Stimulated activated CD8-positive, alpha-beta memory T cell treated with anti-CD3 and anti-CD28 coated beads, Interleukin-12 subunit alpha, Interleukin-12 subunit beta, amount 100 ng/mL, for 4 hours (primary cell): ENCODE measurements around the gene COL11A2.

Experiments used
- DNase-seq: peaks from one replicate; pipeline ENCODE4 v3.0.0-alpha.2; 2020; ENCODE audit warnings: low read depth

COL11A2 gene

DNA sequence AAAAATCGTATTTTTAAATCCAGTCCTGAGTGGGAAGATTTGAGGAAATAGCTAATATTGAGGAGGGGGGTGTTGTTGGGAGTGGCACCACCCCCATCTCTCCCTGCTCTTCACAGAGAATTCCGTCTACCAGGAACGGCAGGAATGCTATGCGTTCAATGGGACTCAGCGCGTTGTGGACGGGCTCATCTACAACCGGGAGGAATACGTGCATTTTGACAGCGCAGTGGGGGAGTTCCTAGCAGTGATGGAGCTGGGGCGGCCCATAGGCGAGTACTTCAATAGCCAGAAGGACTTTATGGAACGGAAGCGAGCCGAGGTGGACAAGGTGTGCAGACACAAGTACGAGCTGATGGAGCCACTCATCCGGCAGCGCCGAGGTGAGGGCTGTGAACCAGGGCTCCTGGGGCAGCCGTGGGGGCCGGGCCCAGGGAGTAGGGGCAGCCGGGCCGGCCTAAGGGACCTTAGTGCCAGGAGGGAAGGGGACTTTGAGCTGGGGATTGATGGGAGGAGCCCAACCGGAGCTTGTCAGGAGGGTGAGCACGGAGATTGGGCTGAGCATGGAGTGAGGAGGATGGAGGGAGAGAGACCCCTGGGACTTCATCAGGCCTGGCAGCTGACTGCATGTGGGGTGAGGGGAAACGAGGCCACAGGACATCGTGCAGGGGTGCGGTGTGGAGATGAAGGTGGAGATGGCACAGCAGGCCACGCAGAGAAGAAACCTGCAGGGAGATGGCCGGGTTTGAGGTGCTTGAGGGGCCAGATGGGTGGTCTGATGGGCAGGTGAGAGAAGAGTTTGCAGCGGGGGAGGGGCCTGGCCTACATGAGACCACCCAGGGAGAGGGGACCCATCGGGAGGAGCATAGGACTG, 75.2 kb downstream of the COL11A2 start:
- DNase-seq: no peak

DNA sequence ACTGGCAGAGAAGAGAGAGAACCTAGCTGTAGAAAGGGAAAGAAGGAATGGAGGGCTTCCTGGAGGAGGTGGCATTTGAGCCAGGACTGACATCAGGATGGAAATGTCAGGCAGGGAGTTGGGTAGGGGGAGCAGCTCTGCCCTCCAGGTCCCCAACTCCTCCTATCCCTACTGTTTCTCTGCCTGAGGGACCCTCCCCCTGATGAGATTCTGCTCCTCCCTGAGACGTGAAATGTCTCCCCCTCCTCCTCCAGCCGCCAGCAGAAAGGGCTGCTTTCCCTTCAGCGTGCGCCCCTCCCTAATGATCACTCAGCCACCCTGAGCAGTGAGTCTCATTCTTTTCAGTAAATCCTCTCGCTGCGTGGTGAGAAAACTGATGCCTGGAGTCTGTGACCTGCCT, 75.8 kb downstream of the COL11A2 start:
- DNase-seq: no peak

DNA sequence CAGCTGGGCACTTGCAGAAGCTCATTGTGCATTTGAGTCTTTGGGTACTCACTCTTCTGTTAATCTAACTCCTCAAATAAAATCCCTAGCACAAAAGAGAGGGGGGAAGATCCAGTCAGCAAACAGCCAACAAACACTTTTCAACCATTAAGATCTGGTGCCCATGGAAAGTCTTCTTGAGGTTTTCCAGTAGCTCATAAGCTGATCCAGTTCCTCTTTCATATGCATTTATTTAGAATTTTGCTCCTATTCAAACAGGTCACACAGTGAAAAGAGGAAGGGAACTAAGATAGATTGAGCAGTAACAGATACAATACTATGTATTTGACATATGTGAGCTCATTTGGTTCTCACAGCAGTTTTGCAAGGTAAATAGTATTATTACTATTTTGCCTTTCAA, 77.9 kb downstream of the COL11A2 start:
- no peak for DNase-seq

DNA sequence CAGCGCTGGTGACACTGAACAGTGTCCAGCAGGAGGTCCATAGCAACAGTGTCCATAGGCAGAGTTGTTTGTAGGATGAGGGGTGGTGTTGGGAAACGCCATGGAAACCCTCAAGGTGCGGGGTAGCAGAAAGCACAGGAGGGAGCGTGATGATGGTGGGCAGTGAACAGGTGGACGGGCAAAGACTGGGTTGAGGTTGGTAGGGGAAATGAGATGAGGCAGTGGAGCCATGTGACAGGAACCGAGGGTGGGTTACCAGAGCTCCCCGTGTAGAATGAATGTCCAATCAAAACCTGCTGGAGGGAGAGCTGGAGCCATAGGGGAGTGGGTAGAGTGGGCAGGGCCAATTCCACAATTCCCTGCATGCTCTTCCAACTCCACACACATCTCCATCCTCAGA, 78.5 kb downstream of the COL11A2 start:
- DNase-seq: no peak
